NCI-H1417 (cell line): ENCODE results near the gene SPATA13.

Experiments
- DNase-seq, 3 experiments: peaks; one replicate each; lab custom pipeline; 2025; lab: John Stamatoyannopoulos, UW

SPATA13 gene

DNA sequence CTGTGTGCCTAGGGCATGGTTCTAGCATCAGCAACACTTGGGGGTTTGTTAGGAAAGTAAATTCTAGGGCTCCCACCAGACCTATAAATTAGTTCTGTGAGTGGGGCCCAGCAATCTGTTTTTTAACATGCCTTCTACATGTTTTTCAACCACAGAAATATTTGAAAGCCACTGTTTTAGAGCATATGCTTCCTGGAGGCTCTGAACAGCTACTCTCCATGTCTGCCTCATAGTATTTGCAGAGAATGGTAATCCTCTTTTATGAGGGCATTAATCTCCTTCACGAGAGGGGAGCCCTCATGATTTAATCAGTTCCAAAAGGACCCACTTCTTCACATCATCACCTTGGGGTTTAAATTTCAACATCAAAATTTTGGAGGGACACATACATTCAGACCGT lies 6.0 kb downstream of the SPATA13 start:
- no peak for DNase-seq

DNA sequence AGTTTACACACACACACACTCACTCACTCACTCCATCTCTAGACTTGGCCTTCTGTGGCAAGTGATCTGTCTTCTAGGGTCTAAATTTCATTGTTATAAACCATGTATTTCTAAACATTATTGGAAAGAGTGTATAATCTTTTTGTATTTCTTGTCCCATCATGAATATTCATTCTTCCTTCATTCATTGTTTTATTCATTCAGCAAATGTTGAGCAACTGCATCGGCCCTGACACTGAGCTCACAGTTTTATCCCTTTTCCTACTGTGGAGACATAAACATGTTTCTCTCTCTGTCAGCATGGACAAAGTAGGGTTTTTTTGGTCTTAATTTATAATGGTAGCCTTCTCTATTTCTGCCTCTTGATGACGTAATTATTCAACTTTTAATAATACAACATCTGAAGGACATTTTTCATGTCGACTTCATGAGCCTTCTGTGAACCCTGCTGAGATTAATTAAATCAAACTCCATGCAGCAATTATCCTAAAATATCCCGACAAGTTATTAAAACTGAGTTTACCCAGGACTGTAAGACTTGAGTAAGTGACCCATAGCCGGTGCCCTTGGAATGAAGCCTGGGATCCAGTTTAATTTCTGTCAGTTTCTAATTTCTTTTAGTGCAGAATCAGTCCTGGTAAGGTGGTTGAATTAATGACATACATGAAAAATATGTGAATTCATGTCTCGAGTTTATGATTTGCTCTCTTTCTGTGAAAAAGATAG lies 7.3 kb downstream of the SPATA13 start:
- DNase-seq, result no peak

DNA sequence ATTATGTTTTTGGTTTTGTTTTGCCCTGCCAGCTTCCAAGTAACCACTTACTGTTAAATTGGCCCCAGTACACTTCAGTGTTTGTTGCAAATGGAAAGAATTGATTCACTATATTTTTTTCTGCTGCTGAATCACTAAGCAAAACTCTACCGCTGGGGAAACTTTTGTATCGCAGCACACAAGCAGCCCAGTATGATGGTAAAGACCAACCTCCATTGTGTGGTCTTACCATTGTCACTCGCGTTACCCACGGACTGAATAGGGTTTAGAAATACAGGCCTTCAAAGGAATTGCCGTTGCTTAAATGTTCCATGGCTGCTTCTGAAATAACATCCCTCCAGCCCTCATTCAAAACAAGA lies 7.9 kb downstream of the SPATA13 start:
- no peak for DNase-seq

DNA sequence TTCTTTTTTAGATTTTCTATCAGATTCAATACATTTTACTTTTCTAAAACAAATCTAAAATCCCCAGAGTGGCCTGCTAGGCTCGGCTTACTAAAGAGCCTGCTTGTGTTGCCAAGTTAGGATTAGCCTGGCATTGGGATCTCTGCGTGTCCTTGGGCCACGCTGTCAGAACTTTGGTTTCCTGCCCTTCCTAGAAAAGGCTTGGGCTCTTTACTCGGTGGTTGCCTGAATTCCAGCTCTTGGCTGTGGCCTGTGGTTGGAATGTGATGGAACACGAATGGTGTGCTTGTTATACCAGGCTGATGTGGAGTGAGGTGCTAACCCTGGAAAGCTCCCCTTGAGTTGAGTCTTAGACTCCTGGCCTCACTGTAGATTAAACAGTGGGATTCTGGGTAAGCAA lies 8.5 kb downstream of the SPATA13 start:
- DNase-seq, result no peak

DNA sequence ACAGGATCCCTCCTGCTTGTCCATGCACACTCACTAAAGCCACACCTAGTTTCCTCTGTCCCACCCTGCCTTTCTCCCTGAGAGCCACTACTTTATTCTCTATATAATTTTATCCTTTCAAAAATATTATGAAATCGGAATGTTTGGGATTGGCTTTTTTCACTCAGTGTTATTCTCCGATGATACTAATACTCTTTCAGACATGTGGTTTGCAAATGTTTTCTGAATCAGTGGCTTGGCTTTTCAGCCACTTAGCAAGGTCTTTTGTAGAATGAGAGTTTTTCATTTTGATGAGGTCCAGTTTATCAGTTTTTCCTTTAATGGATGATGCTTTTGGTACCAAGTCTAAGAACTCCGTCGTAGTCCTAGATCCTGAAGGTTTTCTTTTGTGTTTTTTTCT lies 11.6 kb downstream of the SPATA13 start:
- DNase-seq, result no peak

DNA sequence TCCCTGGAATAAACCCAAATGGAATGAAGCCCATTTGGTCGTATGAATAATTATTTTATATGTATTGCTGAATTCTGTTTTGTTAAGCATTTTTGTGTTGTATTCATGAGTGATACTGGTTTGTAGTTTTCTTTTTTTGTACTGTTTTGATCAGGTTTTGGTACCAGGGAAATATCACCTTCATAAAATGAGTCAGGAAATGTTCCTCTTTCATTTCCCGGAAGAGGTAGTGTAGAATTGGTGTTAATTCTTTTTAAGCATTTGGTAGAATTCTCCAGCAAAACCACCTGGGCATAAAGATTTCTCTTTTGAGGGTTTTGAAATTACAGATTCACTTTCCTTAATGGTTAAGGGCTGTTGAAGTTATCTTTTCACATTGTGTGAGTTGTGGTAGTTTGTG lies 13.3 kb downstream of the SPATA13 start:
- DNase-seq, result no peak

DNA sequence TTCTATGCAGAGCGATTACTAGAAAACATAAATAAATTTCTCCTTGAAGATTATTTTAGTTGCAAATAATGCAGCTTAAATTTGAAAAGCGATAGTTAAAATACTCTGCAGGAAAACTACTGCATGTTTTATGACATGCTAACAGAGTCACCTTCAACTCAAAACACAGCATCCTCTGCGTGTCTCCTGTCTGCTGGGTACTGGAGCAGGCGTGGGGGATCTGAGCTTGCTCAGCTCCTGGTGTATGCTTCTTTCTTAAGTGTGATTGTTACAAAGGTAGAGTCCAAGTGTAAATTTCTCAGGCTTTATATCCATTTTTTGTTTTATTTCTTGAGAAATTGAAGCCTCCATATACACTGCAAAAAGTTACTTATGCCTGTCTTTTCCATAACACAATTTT lies 15.3 kb downstream of the SPATA13 start:
- no peak for DNase-seq

DNA sequence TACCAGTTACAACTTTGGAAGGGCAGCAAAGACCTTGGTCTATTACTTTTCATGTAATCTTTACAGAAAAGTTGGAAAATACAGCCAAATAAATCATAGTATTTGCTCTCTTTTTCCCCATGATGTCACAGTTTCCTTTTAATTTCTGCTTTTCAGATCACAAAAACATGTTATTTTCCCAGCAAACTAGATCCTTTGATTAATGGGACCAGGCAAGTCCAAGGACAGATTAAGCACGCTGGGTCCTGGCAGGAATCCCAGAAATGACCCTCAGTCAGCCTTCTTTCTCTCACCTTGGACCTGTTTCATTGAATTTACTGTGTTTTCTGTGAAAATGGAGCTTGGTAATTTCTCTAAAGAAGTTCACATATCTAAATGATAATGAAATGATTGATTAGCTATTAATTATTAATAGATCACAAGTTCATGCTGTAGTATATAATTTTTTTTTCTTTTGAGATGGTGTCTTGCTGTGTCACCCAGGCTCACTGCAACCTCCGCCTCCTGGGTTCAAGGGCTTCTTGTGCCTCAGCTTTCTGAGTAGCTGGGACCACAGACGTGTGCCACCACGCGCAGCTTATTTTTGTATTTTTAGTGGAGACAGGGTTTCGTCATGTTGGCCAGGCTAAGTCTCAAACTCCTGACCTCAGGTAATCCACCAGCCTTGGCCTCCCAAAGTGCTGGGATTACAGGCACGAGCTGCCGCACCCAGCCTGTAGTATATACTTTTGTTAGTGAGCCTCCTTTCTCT lies 16.0 kb downstream of the SPATA13 start:
- peak in 1 of 3 experiments; percentile 34 for DNase-seq

DNA sequence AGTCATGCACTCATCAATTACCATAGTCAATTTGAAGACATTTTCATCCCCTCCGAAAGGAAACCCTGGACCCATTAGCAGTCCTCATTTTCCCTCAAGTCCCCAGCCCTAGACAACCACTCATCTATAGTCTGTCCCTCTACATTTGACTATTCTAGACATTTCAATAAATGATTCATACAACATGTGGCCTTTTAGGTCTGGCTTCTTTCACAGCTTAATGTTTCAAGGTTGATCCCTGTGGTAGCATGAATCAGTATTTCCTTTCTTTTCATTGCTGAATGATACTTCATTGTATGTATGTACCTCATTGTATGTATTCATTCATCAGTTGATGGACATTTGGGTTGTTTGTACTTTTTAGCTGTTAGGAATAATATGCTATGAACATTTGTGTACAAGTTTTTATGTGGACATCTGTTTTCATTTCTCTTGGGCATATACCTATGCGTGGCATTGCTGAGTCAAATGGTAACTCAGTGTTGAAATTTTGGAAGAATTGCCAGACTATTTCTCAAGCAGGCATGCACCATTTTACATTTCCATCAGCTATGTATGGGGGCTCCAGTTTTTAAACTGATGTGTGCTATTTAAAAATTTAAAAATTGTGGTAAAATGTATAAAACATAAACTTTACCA lies 18.4 kb downstream of the SPATA13 start:
- no peak for DNase-seq

DNA sequence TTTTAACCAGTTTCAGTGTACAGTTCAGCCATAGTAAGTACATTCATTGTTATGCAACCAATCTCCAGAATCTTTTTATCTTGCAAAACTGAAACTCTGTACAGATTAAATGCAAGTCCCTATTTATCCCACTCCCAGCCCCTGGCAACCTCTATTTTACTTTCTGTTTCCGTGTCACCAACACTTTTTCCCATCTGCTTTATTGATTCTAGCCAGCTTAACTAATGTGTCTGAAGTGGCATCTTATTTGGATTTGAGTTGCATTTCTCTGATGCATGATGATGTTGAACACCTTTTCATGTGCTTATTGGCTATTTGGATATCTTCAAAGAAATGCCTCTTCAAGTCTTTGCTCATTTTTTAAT lies 18.9 kb downstream of the SPATA13 start:
- peak in 2 of 3 experiments; percentile 1 to 6 for DNase-seq

DNA sequence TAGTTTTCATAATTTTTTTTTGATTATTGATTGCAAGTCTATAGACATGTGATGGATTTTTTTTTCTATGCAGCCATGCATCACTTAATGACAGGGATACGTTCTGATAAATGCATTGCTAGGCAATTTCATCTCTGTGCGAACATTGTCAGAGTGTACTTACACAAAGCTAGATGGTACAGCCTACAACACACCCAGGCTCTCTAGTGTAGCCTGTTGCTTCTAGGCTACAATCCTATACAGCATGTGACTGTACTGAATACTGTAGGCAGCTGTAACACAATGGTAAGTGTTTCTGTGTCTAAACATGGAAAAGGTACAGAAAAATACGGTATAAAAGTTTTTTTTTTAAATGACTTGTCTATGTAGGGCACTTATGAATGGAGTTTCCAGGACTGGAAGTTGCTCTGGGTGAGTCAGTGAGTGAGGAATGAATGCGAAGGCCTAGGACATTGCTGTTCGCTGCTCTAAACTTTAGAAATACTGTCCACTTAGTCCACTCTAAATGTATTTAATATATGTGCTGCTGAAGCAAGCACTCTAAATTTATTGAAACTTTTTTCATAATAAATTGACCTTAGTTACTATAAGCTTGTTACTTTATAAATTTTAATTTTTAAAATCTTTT lies 20.3 kb downstream of the SPATA13 start:
- DNase-seq, result no peak

DNA sequence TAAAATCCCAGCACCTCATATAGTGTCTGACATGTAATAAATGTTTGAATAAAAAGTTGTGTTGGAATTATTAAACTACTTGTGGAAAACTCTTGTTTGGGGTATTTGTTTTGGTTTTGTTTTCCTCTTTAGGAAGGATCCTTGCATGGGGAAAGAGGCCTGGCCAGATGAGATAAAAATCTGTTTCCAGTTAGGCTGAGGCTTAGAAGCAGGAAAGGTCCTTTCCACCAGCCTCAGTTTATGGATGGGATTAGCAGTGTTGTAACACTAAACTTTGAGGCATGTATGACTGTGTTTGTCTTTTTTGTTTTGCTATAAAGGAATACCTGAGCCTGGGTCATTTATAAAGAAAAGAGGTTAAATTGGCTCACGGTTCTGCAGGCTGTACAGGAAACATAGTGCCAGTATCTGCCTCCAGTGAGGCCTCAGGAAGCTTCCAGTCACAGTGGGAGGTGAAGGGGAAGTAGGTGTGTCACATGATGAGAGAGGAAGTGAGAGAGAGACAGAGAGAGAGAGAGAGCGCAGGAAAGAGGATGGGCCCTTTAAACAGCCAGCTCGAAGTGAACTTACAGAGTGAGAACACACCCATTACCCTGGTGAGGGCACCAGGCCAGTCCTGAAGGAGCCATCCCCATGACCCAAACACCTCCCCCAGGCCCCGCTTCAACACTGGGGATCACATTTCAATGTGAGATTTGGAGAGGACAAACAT lies 21.6 kb downstream of the SPATA13 start:
- no peak for DNase-seq

DNA sequence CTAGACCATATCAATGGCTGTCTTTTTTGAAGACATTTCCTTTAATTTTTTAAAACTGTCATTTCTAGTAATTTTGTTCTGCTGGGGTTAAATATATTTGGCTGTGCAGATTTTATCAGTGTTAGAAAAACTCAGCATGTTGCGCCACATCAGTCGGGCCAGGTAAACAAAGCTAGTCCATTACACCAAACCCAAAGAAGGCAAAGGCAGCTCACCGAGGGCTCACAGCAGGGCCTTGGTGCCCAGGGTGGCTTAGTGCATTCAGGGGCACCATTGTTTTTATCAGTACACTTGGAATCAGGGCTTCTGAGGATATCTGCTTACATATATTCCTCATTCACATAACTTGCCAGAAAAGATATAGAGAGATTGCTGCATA lies 22.2 kb downstream of the SPATA13 start:
- DNase-seq, result no peak

DNA sequence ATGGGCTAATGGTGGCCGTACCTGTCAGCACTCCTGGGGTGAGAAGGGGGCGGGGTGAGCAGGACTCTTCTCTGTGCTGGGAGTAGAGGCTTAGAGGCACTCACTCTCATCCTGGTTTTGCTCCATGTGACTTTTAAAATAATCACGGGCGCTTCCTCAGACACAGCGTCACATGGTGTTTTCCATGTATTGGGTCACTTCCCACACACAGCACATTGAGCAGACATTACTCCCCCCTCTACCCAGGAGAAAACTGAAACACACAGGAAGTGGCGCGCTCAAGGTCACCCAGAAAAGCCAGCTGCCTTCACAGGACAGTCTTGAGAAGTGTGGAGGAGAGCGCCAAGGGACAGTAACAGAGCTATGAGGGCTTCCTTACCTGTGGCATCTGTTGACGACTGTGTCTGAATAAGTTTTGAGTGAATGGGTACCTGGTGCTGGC lies 23.2 kb downstream of the SPATA13 start:
- DNase-seq, result no peak

DNA sequence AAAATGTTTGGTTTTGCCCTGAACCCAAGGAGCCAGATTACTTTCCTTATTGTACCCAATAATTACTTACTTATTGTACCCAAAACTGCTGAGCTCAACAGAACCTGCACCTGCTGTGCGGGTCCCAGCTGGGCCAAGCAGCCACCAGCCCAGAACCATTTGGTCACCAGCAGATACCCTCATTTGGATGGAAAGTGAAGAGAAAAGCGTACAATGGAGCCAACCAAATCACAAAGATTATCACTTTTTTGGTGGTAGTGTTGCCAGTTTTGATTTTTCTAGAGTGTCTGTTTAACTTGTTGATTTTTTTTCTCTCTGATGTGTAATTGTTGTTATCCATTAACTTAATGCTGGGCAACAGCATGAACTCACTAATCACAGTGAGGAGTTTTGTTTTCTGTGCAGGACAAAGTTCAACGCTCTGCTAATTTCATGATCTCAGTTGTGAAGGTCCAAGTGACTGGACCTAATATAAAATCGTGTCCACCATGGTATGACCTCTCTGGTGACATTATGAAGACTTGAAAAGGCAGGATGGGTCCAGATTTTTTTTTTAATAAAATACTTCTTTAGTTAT lies 23.8 kb downstream of the SPATA13 start:
- no peak for DNase-seq

DNA sequence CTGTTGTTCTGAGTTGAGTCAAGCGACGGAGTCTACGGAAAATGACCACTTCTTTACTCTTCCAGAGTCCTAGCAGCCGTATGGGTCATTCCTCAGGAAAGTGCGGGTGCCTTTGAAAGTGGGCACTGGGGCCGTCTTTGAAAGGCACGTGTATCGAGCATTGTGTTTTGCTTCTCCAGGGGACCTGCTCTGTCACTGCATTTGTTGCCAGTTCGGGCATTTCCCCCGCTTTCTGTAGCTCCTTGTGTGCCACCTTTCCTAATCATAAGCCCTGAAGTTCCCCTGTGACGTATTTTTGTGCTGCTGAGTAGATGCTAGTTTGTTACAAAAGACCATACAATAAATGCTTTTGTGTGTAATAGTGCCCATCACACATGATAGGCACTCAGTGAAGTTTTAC lies 24.4 kb downstream of the SPATA13 start:
- no peak for DNase-seq

DNA sequence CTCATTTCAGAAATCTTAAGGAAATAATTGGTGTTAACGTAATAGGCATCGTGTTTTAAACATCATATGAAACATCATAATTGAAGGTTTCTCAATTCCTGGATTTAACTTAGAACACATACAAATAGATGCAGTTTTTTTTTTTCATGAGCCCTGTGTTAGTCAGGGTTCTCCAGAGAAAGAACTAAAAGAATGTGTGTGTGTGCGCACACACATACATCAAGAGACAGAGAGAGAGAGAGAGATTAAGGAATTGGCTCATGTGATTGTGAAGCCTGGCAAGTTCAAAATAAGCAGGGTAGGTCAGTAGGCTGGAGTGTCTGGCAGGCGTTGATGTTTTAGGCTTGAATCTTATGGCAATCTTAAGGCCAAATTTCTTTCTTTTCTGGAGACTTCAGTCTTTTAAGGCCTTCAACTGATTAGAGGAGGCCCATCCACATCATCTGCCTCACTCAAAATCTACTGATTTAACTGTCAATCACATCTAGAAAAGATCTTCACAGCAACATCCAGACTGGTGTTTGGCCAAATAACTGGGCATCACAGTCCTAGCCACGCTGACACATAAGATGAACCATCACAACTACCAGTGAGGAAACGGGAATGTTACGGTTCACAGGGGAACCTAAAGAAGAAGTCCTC lies 25.2 kb downstream of the SPATA13 start:
- DNase-seq, result no peak

DNA sequence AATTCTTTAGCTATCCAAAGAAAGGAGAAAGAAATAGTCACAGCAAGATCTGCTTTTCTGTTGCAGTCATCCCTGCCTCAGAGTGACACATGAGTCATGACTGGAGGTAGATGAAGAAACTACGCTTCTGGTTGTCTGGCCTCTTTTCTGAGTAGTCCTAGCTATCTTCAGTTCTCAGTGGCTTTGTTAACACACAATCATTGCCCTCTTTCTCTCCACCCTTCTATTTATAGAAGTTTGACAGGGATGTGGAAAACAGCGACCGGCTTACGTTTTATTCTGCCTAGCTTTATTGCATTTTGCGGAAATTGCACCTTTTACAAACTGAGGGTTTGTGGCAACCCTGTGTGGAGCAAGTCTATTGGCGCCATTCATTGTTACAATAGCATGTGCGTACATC lies 26.7 kb downstream of the SPATA13 start:
- no peak for DNase-seq

DNA sequence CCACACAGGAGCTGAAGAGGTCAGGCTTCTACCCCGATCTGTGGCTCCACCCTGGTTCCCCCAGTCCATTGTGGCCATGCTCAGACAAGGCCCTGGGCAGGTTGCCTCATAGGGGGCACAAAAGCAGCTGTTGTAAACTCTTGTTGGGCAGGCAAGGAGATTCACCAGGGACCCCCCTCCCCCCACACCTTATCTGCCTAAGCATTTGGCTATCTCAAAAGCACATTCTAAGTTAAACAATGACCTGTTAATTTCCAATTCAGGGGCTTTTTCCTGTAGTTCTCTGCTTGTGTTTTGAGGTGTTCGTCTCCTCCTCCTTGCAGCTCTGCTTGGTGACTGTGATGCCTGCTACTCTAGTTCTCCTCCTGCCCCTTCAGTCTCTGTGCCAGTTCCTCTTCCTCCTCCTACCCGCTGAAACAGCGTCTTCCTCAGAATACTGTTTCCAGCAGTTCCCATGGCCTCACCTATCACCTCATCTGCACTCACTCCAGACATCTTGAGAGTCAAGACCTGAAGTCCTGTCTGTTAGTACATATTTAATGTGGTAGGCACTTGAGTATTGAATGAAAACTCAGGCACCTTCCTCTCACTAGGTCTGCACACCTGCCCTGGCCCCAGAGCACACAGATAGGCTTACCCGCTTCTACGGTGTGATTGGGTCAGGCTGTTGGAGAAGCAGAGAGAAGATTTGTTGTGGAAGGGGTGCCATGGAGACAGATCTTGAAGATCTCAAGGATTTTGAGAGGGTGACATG lies 31.7 kb downstream of the SPATA13 start:
- peak in 1 of 3 experiments; percentile 5 for DNase-seq

DNA sequence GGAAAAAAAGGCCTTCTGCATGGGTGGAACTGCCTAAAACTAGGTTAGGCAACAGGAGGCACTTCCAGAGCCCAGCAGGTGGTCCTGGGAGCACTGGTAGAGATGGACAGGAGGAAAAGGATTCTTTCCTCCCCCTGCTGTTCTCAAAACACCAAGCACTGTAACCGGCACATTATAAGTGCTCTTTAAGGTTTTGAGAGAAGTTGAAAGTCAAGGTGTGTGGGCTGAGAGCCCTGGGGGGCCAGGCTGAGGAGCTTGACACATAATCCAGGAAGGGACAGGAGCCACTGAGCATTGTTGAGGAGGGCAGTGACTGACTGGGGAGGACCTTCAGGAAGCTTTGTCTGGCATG lies 32.3 kb downstream of the SPATA13 start:
- DNase-seq, result peak in 1 of 3 experiments; percentile 5

DNA sequence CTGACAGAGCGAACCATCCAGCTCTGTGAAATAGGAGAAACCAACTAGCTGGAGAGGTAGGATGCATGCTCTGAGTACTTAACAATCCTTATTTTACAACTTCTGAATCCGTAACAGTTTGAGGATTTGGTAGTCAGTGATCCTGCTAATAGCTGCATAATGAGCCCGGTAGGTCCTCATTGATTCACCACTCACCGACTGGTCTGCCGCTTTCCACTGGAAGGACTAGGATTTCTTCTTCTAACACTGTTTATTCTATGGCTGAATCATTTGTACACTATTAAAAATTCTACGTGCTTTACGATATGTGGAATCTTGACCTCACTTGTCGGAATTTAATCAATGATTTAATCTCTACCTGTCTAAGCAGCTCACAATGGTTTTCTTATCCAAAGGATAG lies 33.9 kb downstream of the SPATA13 start:
- no peak for DNase-seq
